Lower lobe of right lung (tissue), 2 donors: Measurements from ENCODE around the gene WDR4. TPM values are rescaled to one million over a fixed set of nuclear protein-coding genes. Genes with fewer than 3 reads are reported as not detected.
A peak's percentile ranks its signal among the peaks of the same experiment; 100 is the strongest.

Experiments used
- ATAC-seq, 2 donors: fragments of 200-7000 bp; cut with Tn5 transposase; one replicate each; pipeline ENCODE4 v1.9.1; 2020 to 2022; ENCODE audit warnings: mild to moderate bottlenecking in 2 of 2, moderate library complexity in 2 of 2
- DNase-seq: peaks from one replicate; pipeline ENCODE4 v3.0.0-alpha.2; 2020
- H3K27ac ChIP-seq: fragments of 200-600 bp; one replicate; pipeline ENCODE4 v1.8.0; 2022
- H3K27me3 ChIP-seq: fragments of 200-600 bp; one replicate; pipeline ENCODE4 v1.8.0; 2022; ENCODE audit warnings: low read depth
- H3K36me3 ChIP-seq: fragments of 200-600 bp; one replicate; pipeline ENCODE4 v1.8.0; 2022; ENCODE audit warnings: mild to moderate bottlenecking
- H3K4me1 ChIP-seq: fragments of 200-600 bp; one replicate; pipeline ENCODE4 v1.8.0; 2022
- H3K4me3 ChIP-seq: fragments of 200-600 bp; one replicate; pipeline ENCODE4 v1.8.0; 2022; ENCODE audit warnings: mild to moderate bottlenecking
- H3K9me3 ChIP-seq: fragments of 200-600 bp; one replicate; pipeline ENCODE4 v1.8.0; 2022
- CTCF ChIP-seq: fragments of 200-600 bp; IDR thresholded peaks from one replicate; pipeline ENCODE4 v1.8.0; 2022; ENCODE audit warnings: antibody characterized with exemption, mild to moderate bottlenecking
- intact Hi-C: fragments of 100-400 bp; cut with DNase I; formaldehyde crosslinking; loops from one replicate; pipeline ENCODE4 v1.11.0; 2022
- total RNA-seq: library from RNA; stranded (reverse); fragmentation: NEBNext Ultra II Directional; extraction: Animal tissue kit (Norgen Biotek cat#: 25700); gene quantifications from one replicate; pipeline ENCODE4 v1.2.1, GENCODE V29; 2021
- donor health status: DM: no; HTN: yes; CAD: no; lungs with severe emphysema.

The WDR4 gene
- total RNA-seq, 1 donor from 2014 or later, result 17.1 TPM

GRCh38 chr21:42854246-42855010, 24.9 kb downstream of the WDR4 start:
- peaks cover 99% of the 10 kb centered on the region for H3K36me3 ChIP-seq
- no peak overlapping the region for H3K4me3 ChIP-seq
- intact Hi-C loops, result no loop called here
- no peak for TF ChIP-seq CTCF
- no peaks in the 10 kb centered on the region for H3K27me3 ChIP-seq
- no peak for DNase-seq
- peaks cover 18% of the 10 kb centered on the region for H3K4me1 ChIP-seq
- no peak for ATAC-seq
- peak overlapping the region; percentile 11 for H3K27ac ChIP-seq
- no peaks in the 10 kb centered on the region for H3K9me3 ChIP-seq

GRCh38 chr21:42853621-42854020, 25.7 kb downstream of the WDR4 start:
- DNase-seq, result no peak
- no peak overlapping the region for H3K27ac ChIP-seq
- H3K9me3 ChIP-seq, result no peaks in the 10 kb centered on the region
- TF ChIP-seq CTCF, result no peak
- peaks cover 18% of the 10 kb centered on the region for H3K4me1 ChIP-seq
- intact Hi-C loops, result no loop called here
- H3K4me3 ChIP-seq, result no peak overlapping the region
- no peaks in the 10 kb centered on the region for H3K27me3 ChIP-seq
- ATAC-seq, result no peak
- peaks cover 95% of the 10 kb centered on the region for H3K36me3 ChIP-seq

GRCh38 chr21:42852925-42853570, 26.3 kb downstream of the WDR4 start:
- Histone ChIP-seq H3K27ac (no peak overlapping the region), H3K27me3 (no peaks in the 10 kb centered on the region), H3K36me3 (peaks cover 90% of the 10 kb centered on the region), H3K4me3 (no peak overlapping the region), H3K4me1 (peaks cover 18% of the 10 kb centered on the region), H3K9me3 (no peaks in the 10 kb centered on the region)
- DNase-seq (no peak), ATAC-seq (no peak)
- intact Hi-C loops, result no loop called here
- no peak for TF ChIP-seq CTCF

GRCh38 chr21:42851812-42852665, 27.3 kb downstream of the WDR4 start:
- H3K27ac ChIP-seq, result no peak overlapping the region
- no peaks in the 10 kb centered on the region for H3K9me3 ChIP-seq
- peaks cover 18% of the 10 kb centered on the region for H3K4me1 ChIP-seq
- H3K36me3 ChIP-seq, result peaks cover 90% of the 10 kb centered on the region
- DNase-seq (no peak), ATAC-seq (no peak)
- H3K4me3 ChIP-seq, result no peak overlapping the region
- H3K27me3 ChIP-seq, result no peaks in the 10 kb centered on the region
- intact Hi-C loops, result no loop called here
- no peak for TF ChIP-seq CTCF

- Histone ChIP-seq H3K36me3 (peaks cover 91% of the 10 kb centered on the region), H3K4me1 (peaks cover 17% of the 10 kb centered on the region), H3K27me3 (no peaks in the 10 kb centered on the region), H3K9me3 (no peaks in the 10 kb centered on the region), H3K27ac (no peak overlapping the region), H3K4me3 (no peak overlapping the region)
- peak; percentile 44 for TF ChIP-seq CTCF
- intact Hi-C loops, result no loop called here
- DNase-seq, result no peak
- no peak for ATAC-seq
Observed at GRCh38 chr21:42850866-42851391, 28.4 kb downstream of the WDR4 start.
